Endothelial cell of umbilical vein (primary cell): ENCODE data around the gene NID2. TPM values are rescaled to one million over a fixed set of nuclear protein-coding genes. Genes with fewer than 3 reads are reported as not detected.

Experiments
- BruUV-seq: library from RNA; stranded (reverse); fragments of 400-500 nt; replicated peaks from 2 replicates; lab custom pipeline; 2021; lab: Mats Ljungman, UMichigan
- CTCF ChIA-PET: fragments of 300-600, 350-600 bp; sonication (Branson Sonifier 250); formaldehyde crosslinking; loops from one replicate; lab custom pipeline; 2021; ENCODE audit warnings: antibody characterized with exemption, inconsistent platforms; lab: Charles Lee
- POLR2A ChIA-PET: fragments of 300-600, 350-600 bp; sonication (Branson Sonifier 250); formaldehyde crosslinking; loops from one replicate; lab custom pipeline; 2021; ENCODE audit warnings: antibody characterized with exemption, inconsistent platforms; lab: Charles Lee
- DNase-seq: peaks from one replicate; pipeline ENCODE4 v3.0.0-alpha.2; 2011; ENCODE audit warnings: low read depth, low spot score
- FAIRE-seq: peaks from 2 replicates; lab custom pipeline; 2011; peaks lifted over from hg19 to GRCh38; lab: Jason Lieb, UNC
- H2AFZ ChIP-seq: 2 replicates; pipeline ENCODE4 v1.6.0; 2012; ENCODE audit warnings: low read depth, low read length, control low read depth, inconsistent platforms
- H3K27ac ChIP-seq: 2 replicates; pipeline ENCODE4 v1.5.1; 2011; ENCODE audit warnings: low read depth, mild to moderate bottlenecking, control low read depth, low read length, moderate library complexity; ENCODE audit not compliant: insufficient read depth
- H3K27me3 ChIP-seq, 2 experiments: 2 replicates each; pipeline versions ENCODE4 v1.6.0 to v1.6.1; 2011; ENCODE audit warnings: low read length in 2 of 2, mixed read lengths in 1 of 2; ENCODE audit not compliant: control insufficient read depth in 2 of 2, insufficient read depth in 2 of 2
- H3K36me3 ChIP-seq, 2 experiments: 2 replicates in 1 of 2; 3 replicates in 1 of 2; pipeline ENCODE4 v1.5.1; 2011; ENCODE audit warnings: low read length in 2 of 2, mild to moderate bottlenecking in 1 of 2, moderate library complexity in 1 of 2; ENCODE audit not compliant: control insufficient read depth in 2 of 2, insufficient read depth in 2 of 2; ENCODE audit errors: extremely low read depth in 1 of 2
- H3K4me1 ChIP-seq: 3 replicates; pipeline ENCODE4 v1.5.1; 2011; ENCODE audit warnings: mild to moderate bottlenecking, low read length; ENCODE audit not compliant: control insufficient read depth, insufficient read depth; ENCODE audit errors: extremely low read depth
- H3K4me2 ChIP-seq: 2 replicates; pipeline ENCODE4 v1.6.1; 2011; ENCODE audit warnings: low read length, control low read depth, mixed read lengths; ENCODE audit not compliant: insufficient read depth
- H3K4me3 ChIP-seq, 3 experiments: fragments of 200-600 bp in 1 of 3; sonication (generic), shearing (Covaris generic) in 1 of 3; replicated peaks in 1 of 3; 2 replicates each; pipeline ENCODE4 v1.5.1; 2011 to 2016; ENCODE audit warnings: control low read depth in 3 of 3, low read length in 3 of 3, mild to moderate bottlenecking in 2 of 3, inconsistent platforms in 1 of 3, low read depth in 1 of 3, moderate library complexity in 1 of 3; ENCODE audit not compliant: insufficient read depth in 1 of 3
- H3K79me2 ChIP-seq: 2 replicates; pipeline ENCODE4 v1.6.0; 2012; ENCODE audit warnings: low read length, inconsistent platforms; ENCODE audit not compliant: control insufficient read depth, insufficient read depth
- H3K9ac ChIP-seq: replicated peaks from 2 replicates; pipeline ENCODE3; 2011; ENCODE audit warnings: low read length, control low read depth; ENCODE audit not compliant: insufficient read depth; ENCODE audit errors: extremely low read depth
- H3K9me1 ChIP-seq: replicated peaks from 3 replicates; pipeline ENCODE4 v1.6.0; 2011; ENCODE audit warnings: mild to moderate bottlenecking, low read length; ENCODE audit not compliant: control insufficient read depth, insufficient read depth; ENCODE audit errors: extremely low read depth
- H3K9me3 ChIP-seq: replicated peaks from 2 replicates; pipeline ENCODE4 v1.5.1; 2012; ENCODE audit warnings: low read length, inconsistent platforms; ENCODE audit not compliant: control insufficient read depth, insufficient read depth
- H4K20me1 ChIP-seq: replicated peaks from 2 replicates; pipeline ENCODE3; 2011; ENCODE audit warnings: mild to moderate bottlenecking, low read length; ENCODE audit not compliant: control insufficient read depth, insufficient read depth; ENCODE audit errors: extremely low read depth
- EZH2 ChIP-seq: IDR thresholded peaks from 2 replicates; pipeline ENCODE4 v1.6.1; 2012; ENCODE audit warnings: borderline replicate concordance, low read depth, mild to moderate bottlenecking, moderate library complexity, low read length, inconsistent platforms; ENCODE audit not compliant: severe bottlenecking
- GATA2 ChIP-seq: IDR thresholded peaks from 2 replicates; pipeline ENCODE4 v1.7.0; 2011; ENCODE audit warnings: low read depth, mild to moderate bottlenecking, moderate library complexity, mixed read lengths, low read length; ENCODE audit not compliant: insufficient read length, insufficient read depth
- POLR2AphosphoS5 ChIP-seq: IDR thresholded peaks from 2 replicates; pipeline ENCODE4 v1.6.1; 2012; ENCODE audit warnings: low read depth, mild to moderate bottlenecking, control low read depth, low read length, moderate library complexity; ENCODE audit not compliant: insufficient read depth
- dilution Hi-C: fragments of 300-500 bp; cut with MboI; formaldehyde crosslinking; loops from one replicate; pipeline ENCODE4 v1.15.0; 2019; ENCODE audit warnings: low sequenced_read_pairs; ENCODE audit not compliant: extremely low pct_ligation_motif_present
- intact Hi-C: fragments of 100-400 bp; cut with micrococcal nuclease; formaldehyde crosslinking; loops from one replicate; pipeline ENCODE4 v1.10.0; 2022
- polyA plus RNA-seq, 4 experiments: library from polyadenylated mRNA; depleted of rRNA in 3 of 4; stranded (reverse) in 3 of 4; unstranded in 1 of 4; fragments of >200 nt; gene quantifications; 2 replicates each; pipeline versions ENCODE4 v1.2.1 to v1.2.3, GENCODE V29; 2011 to 2012; ENCODE audit warnings: missing spikeins in 1 of 4
- total RNA-seq: library from RNA; stranded (reverse); gene quantifications from 2 replicates; pipeline ENCODE4 v1.2.3, GENCODE V29; 2021

NID2 gene
- total and polyA plus RNA-seq, 2 donors (not counting 3 experiments of a cell fraction or from before 2014, with no cell fraction given), result 22.5 to 56.7 TPM

DNA sequence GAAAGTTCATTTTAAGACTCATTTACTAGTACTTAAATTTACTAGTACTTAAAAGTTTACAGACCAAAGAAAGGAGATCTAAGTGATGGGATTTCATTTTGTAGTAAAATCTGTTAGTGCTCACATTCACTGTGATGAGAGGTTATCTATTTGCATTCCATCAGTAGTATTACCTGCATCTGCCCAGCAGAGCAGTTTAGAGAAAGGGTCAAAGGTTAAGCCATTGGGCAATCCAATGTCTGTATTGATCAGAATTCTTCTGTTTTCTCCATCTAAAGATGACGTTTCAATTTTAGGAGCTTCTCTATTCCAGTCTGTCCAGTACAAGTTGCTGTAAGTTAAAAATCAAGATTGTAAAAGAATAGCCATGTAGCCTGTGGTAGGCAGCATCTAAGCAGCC is 61.2 kb downstream of the NID2 start:
- intact Hi-C loops (no loop called here), dilution Hi-C loops (no loop called here)
- BruUV-seq, result no TSS peak
- Histone ChIP-seq H3K27ac (no peak overlapping the region), H3K36me3 (peaks cover 28 to 29% of the 10 kb centered on the region in 2 experiments), H3K4me1 (peaks cover 10% of the 10 kb centered on the region), H2AFZ (no peak overlapping the region), H3K9ac (no peak overlapping the region), H3K4me2 (no peak overlapping the region), H4K20me1 (no peaks in the 10 kb centered on the region), H3K4me3 (no peak overlapping the region), H3K9me3 (no peaks in the 10 kb centered on the region), H3K79me2 (no peaks in the 10 kb centered on the region), H3K9me1 (no peaks in the 10 kb centered on the region), H3K27me3 (no peaks in the 10 kb centered on the region)
- FAIRE-seq (no peak), DNase-seq (no peak)
- ChIA-PET POLR2A (no interaction called here), CTCF (interaction anchor here (1.1 to 1.3 kb wide), 2 partner anchors 29 to 64 kb away, joined by 4 to 5 read pairs; no protein-coding TSS in a partner anchor)
- TF ChIP-seq EZH2 (no peak), GATA2 (no peak)

DNA sequence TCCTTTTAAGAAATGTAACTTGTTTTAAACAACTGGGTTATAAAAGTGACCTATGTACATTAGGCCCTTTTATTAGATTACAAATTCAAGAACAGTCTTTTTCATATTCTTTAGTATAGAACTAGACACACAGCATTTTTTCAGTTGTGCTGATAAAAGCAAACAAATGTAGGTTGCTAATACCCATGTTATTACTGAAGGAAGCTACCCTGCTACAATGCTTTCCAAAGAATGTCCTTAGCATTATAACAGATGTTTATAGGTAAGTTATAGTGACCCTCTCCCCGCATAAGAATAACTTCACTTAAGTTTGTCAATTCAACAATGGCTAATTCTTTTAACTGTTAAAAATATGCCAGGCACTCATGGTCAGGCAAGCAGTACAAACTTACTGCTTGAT is 61.6 kb downstream of the NID2 start:
- Histone ChIP-seq H3K36me3 (peaks cover 29% of the 10 kb centered on the region in 2 experiments), H3K4me2 (no peak overlapping the region), H3K4me1 (peaks cover 14% of the 10 kb centered on the region), H3K27me3 (no peaks in the 10 kb centered on the region), H3K9ac (no peak overlapping the region), H3K9me1 (no peaks in the 10 kb centered on the region), H3K79me2 (no peaks in the 10 kb centered on the region), H3K9me3 (no peaks in the 10 kb centered on the region), H2AFZ (no peak overlapping the region), H3K4me3 (no peak overlapping the region), H4K20me1 (no peaks in the 10 kb centered on the region), H3K27ac (no peak overlapping the region)
- DNase-seq (no peak), FAIRE-seq (no peak)
- dilution Hi-C loops (no loop called here), intact Hi-C loops (no loop called here)
- POLR2A ChIA-PET, result no interaction called here
- CTCF ChIA-PET, result interaction anchor here (0.6 to 1.3 kb wide), 4 partner anchors 12 to 64 kb away, joined by 3 to 5 read pairs (median 4); no protein-coding TSS in a partner anchor
- no TSS peak for BruUV-seq
- no peak for TF ChIP-seq POLR2AphosphoS5
